Measurements from ENCODE around the gene PCBP2. TPM values are rescaled to one million over a fixed set of nuclear protein-coding genes. Genes with fewer than 3 reads are reported as not detected.

The PCBP2 gene
- total RNA-seq, 1 experiment from 2014 or later, result 981 TPM

DNA sequence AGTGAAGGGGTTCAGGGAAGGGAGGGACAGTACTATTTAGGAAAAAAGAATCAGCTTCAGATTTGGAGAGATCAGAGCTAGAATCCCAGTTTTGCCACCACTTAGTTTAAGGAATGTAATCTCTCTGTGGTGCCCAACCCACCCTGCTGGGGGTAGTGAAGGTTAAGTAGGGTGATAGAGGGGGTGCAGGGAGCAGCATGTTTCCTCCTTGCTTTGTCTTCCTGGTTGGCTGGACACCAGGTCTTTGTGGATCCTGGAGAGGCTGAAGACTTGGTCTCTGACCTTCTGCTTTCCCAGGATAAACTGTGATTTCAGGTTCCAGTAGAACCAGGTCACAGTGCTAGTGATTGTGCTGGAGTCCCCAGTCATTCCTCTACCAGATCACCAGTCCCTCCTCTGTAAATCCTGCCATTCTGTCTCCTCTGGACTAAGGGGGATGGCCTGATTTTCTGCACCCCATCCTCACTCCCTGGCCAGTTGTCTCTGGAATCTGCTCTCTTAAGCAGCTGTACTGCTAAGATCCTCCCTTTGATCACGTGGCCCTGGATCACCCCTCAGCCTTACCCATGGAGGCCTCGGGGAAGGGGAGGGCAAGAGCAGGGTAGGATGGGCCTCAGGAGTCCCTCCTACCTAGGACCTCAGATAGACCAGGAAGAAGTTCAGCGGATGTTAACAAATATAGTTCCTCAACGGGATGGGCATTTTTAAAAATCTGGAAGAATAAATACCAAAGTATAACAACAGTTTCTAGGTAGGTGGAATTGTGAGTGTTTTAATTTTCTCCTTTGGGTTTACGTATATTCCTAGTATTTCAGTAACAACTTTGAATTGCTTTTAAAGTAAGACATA, 44.2 kb downstream of the PCBP2 start:
- no peaks in the 10 kb centered on the region for H3K36me3 Mint-ChIP-seq
- peak; percentile 69 for DNase-seq (ENCODE audit: low spot score)
- ChIA-PET CTCF (interaction anchor here (0.6 to 1.5 kb wide), 4 partner anchors 12 to 172 kb away, joined by 3 to 5 read pairs (median 4); no protein-coding TSS in a partner anchor), POLR2A (no interaction called here)
- peaks cover 58% of the 10 kb centered on the region for H3K4me1 Mint-ChIP-seq
- H3K9me3 Mint-ChIP-seq, result no peaks in the 10 kb centered on the region
- TF ChIP-seq, protein P1, sequence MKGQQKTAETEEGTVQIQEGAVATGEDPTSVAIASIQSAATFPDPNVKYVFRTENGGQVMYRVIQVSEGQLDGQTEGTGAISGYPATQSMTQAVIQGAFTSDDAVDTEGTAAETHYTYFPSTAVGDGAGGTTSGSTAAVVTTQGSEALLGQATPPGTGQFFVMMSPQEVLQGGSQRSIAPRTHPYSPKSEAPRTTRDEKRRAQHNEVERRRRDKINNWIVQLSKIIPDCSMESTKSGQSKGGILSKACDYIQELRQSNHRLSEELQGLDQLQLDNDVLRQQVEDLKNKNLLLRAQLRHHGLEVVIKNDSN (CRISPR knock-in tag; IDR thresholded peaks at IDR 0.05), result peak; percentile 94
- TF ChIP-seq, protein P2, sequence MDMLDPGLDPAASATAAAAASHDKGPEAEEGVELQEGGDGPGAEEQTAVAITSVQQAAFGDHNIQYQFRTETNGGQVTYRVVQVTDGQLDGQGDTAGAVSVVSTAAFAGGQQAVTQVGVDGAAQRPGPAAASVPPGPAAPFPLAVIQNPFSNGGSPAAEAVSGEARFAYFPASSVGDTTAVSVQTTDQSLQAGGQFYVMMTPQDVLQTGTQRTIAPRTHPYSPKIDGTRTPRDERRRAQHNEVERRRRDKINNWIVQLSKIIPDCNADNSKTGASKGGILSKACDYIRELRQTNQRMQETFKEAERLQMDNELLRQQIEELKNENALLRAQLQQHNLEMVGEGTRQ (CRISPR knock-in tag; IDR thresholded peaks at IDR 0.05), result peak; percentile 95
- TF ChIP-seq NFE2L1 (CRISPR knock-in tag; IDR thresholded peaks at IDR 0.05), result no peak
- TF ChIP-seq, protein P3, sequence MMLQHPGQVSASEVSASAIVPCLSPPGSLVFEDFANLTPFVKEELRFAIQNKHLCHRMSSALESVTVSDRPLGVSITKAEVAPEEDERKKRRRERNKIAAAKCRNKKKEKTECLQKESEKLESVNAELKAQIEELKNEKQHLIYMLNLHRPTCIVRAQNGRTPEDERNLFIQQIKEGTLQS (CRISPR knock-in tag; conservative IDR thresholded peaks at IDR 0.05), result no peak
- peak overlapping the region; percentile 75 for H3K27ac Mint-ChIP-seq
- no peaks in the 10 kb centered on the region for H3K27me3 Mint-ChIP-seq (ENCODE audit: low read depth)
- H3K4me3 Mint-ChIP-seq, result peak overlapping the region; percentile 13
- ATAC-seq, result peak; percentile 22

DNA sequence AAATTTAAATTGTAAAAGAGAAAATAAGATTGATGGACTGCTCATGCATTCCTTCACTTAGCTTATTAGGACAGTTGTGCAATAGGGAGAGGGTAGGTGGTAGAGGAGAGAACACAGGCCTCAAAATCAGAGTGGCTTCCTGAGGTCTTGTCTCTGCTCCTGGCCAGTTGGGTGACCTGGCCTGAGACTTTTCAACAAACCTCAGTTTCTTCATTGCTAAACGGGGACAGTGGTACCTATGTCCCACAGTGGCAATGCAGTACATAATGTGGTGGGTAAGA, 44.8 kb downstream of the PCBP2 start:
- TF ChIP-seq ZNF121 (CRISPR knock-in tag; IDR thresholded peaks at IDR 0.05) (no peak), FOXK1 (CRISPR knock-in tag; IDR thresholded peaks at IDR 0.05) (no peak), TEAD1 (CRISPR knock-in tag; IDR thresholded peaks at IDR 0.05) (no peak), FOXJ3 (CRISPR knock-in tag; IDR thresholded peaks at IDR 0.05; ENCODE audit: borderline replicate concordance) (no peak), NFE2L1 (CRISPR knock-in tag; IDR thresholded peaks at IDR 0.05) (no peak), ESRRA (CRISPR knock-in tag; IDR thresholded peaks at IDR 0.05; ENCODE audit: borderline replicate concordance) (no peak)
- TF ChIP-seq, protein P4, sequence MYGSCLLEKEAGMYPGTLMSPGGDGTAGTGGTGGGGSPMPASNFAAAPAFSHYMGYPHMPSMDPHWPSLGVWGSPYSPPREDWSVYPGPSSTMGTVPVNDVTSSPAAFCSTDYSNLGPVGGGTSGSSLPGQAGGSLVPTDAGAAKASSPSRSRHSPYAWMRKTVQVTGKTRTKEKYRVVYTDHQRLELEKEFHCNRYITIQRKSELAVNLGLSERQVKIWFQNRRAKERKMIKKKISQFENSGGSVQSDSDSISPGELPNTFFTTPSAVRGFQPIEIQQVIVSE (CRISPR knock-in tag; IDR thresholded peaks at IDR 0.05; ENCODE audit: borderline replicate concordance), result no peak
- TF ChIP-seq, protein P5, sequence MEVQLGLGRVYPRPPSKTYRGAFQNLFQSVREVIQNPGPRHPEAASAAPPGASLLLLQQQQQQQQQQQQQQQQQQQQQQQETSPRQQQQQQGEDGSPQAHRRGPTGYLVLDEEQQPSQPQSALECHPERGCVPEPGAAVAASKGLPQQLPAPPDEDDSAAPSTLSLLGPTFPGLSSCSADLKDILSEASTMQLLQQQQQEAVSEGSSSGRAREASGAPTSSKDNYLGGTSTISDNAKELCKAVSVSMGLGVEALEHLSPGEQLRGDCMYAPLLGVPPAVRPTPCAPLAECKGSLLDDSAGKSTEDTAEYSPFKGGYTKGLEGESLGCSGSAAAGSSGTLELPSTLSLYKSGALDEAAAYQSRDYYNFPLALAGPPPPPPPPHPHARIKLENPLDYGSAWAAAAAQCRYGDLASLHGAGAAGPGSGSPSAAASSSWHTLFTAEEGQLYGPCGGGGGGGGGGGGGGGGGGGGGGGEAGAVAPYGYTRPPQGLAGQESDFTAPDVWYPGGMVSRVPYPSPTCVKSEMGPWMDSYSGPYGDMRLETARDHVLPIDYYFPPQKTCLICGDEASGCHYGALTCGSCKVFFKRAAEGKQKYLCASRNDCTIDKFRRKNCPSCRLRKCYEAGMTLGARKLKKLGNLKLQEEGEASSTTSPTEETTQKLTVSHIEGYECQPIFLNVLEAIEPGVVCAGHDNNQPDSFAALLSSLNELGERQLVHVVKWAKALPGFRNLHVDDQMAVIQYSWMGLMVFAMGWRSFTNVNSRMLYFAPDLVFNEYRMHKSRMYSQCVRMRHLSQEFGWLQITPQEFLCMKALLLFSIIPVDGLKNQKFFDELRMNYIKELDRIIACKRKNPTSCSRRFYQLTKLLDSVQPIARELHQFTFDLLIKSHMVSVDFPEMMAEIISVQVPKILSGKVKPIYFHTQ (CRISPR knock-in tag; IDR thresholded peaks at IDR 0.05), result no peak
- TF ChIP-seq, protein P6, sequence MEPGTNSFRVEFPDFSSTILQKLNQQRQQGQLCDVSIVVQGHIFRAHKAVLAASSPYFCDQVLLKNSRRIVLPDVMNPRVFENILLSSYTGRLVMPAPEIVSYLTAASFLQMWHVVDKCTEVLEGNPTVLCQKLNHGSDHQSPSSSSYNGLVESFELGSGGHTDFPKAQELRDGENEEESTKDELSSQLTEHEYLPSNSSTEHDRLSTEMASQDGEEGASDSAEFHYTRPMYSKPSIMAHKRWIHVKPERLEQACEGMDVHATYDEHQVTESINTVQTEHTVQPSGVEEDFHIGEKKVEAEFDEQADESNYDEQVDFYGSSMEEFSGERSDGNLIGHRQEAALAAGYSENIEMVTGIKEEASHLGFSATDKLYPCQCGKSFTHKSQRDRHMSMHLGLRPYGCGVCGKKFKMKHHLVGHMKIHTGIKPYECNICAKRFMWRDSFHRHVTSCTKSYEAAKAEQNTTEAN (CRISPR knock-in tag; IDR thresholded peaks at IDR 0.05), result no peak
- TF ChIP-seq, protein P7, sequence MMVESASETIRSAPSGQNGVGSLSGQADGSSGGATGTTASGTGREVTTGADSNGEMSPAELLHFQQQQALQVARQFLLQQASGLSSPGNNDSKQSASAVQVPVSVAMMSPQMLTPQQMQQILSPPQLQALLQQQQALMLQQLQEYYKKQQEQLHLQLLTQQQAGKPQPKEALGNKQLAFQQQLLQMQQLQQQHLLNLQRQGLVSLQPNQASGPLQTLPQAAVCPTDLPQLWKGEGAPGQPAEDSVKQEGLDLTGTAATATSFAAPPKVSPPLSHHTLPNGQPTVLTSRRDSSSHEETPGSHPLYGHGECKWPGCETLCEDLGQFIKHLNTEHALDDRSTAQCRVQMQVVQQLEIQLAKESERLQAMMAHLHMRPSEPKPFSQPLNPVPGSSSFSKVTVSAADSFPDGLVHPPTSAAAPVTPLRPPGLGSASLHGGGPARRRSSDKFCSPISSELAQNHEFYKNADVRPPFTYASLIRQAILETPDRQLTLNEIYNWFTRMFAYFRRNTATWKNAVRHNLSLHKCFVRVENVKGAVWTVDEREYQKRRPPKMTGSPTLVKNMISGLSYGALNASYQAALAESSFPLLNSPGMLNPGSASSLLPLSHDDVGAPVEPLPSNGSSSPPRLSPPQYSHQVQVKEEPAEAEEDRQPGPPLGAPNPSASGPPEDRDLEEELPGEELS (CRISPR knock-in tag; IDR thresholded peaks at IDR 0.05), result no peak
- TF ChIP-seq, protein P8, sequence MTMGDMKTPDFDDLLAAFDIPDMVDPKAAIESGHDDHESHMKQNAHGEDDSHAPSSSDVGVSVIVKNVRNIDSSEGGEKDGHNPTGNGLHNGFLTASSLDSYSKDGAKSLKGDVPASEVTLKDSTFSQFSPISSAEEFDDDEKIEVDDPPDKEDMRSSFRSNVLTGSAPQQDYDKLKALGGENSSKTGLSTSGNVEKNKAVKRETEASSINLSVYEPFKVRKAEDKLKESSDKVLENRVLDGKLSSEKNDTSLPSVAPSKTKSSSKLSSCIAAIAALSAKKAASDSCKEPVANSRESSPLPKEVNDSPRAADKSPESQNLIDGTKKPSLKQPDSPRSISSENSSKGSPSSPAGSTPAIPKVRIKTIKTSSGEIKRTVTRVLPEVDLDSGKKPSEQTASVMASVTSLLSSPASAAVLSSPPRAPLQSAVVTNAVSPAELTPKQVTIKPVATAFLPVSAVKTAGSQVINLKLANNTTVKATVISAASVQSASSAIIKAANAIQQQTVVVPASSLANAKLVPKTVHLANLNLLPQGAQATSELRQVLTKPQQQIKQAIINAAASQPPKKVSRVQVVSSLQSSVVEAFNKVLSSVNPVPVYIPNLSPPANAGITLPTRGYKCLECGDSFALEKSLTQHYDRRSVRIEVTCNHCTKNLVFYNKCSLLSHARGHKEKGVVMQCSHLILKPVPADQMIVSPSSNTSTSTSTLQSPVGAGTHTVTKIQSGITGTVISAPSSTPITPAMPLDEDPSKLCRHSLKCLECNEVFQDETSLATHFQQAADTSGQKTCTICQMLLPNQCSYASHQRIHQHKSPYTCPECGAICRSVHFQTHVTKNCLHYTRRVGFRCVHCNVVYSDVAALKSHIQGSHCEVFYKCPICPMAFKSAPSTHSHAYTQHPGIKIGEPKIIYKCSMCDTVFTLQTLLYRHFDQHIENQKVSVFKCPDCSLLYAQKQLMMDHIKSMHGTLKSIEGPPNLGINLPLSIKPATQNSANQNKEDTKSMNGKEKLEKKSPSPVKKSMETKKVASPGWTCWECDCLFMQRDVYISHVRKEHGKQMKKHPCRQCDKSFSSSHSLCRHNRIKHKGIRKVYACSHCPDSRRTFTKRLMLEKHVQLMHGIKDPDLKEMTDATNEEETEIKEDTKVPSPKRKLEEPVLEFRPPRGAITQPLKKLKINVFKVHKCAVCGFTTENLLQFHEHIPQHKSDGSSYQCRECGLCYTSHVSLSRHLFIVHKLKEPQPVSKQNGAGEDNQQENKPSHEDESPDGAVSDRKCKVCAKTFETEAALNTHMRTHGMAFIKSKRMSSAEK (CRISPR knock-in tag; IDR thresholded peaks at IDR 0.05; ENCODE audit: borderline replicate concordance), result no peak
- no peak overlapping the region for H3K27ac Mint-ChIP-seq
- no peaks in the 10 kb centered on the region for H3K27me3 Mint-ChIP-seq (ENCODE audit: low read depth)
- ChIA-PET CTCF (interaction anchor here (0.6 to 1.5 kb wide), 4 partner anchors 11 to 173 kb away, joined by 3 to 5 read pairs (median 4); no protein-coding TSS in a partner anchor), POLR2A (no interaction called here)
- DNase-seq (ENCODE audit: low spot score) (no peak), ATAC-seq (no peak)
- no peaks in the 10 kb centered on the region for H3K36me3 Mint-ChIP-seq
- H3K4me3 Mint-ChIP-seq, result peak overlapping the region; percentile 10; the same call in 1 of the 2 replicates
- H3K9me3 Mint-ChIP-seq, result no peaks in the 10 kb centered on the region
- H3K4me1 Mint-ChIP-seq, result peaks cover 59% of the 10 kb centered on the region
